ENCODE data around the gene AGPAT4. TPM values are rescaled to one million over a fixed set of nuclear protein-coding genes. Genes with fewer than 3 reads are reported as not detected.

AGPAT4 gene
- total RNA-seq, 1 experiment from 2014 or later, result 15.5 TPM

- ChIA-PET CTCF (no interaction called here), POLR2A (no interaction called here), RAD21 (ENCODE audit: low non-redundant PET in 1 of 2, low total read pairs in 2 of 2, uncharacterized antibody in 2 of 2, unreplicated experiment in 2 of 2) (no interaction called here)
- no peaks in the 10 kb centered on the region for H4K20me1 ChIP-seq (ENCODE audit: insufficient read depth)
- intact Hi-C loops (cut with micrococcal nuclease), result no loop called here
- 0 out of 2 replicates have a peak, but pooled peaks cover 3% of the 10 kb centered on the region for H3K79me2 ChIP-seq (ENCODE audit: insufficient read depth, low read length)
- no peaks in the 10 kb centered on the region for H3K4me1 ChIP-seq (ENCODE audit: control insufficient read depth in 1 of 2, insufficient read depth in 2 of 2, low read length in 2 of 2)
- no peak overlapping the region for H3K9ac ChIP-seq (ENCODE audit: low read length)
- DNase-seq (ENCODE audit: low read depth, low spot score) (no peak), ATAC-seq (no peak)
- H3K9me2 ChIP-seq (ENCODE audit: insufficient read depth), result no peaks in the 10 kb centered on the region
- no peak overlapping the region for H3K4me3 ChIP-seq (replicated peaks in 1 of 2; ENCODE audit: low read depth in 1 of 2, low read length in 2 of 2)
- no peak overlapping the region for H3K4me2 ChIP-seq (ENCODE audit: low read length)
- H3K27ac ChIP-seq (ENCODE audit: low read depth, low read length), result no peak overlapping the region
- no peak overlapping the region for H2AFZ ChIP-seq (ENCODE audit: low read depth, low read length, poor library complexity, severe bottlenecking)
- BruUV-seq (replicated peaks), result no TSS peak
- no peaks in the 10 kb centered on the region for H3K9me3 ChIP-seq (ENCODE audit: control insufficient read depth in 1 of 2, insufficient read depth in 1 of 2, low read depth in 1 of 2, low read length in 2 of 2)
- no peaks in the 10 kb centered on the region for H3K36me3 ChIP-seq (ENCODE audit: control insufficient read depth in 1 of 2, insufficient read depth in 2 of 2, low read length in 2 of 2)
- TF ChIP-seq ZBTB33 (IDR thresholded peaks at IDR 0.05; ENCODE audit: extremely low read depth, insufficient replicate concordance, low read length) (no peak), JUND (IDR thresholded peaks at IDR 0.05) (no peak), ZNF274 (IDR thresholded peaks at IDR 0.05; ENCODE audit: low read depth, low read length) (no peak), SP1 (IDR thresholded peaks at IDR 0.05; ENCODE audit: low read depth) (no peak)
- no peaks in the 10 kb centered on the region for H3K27me3 ChIP-seq (ENCODE audit: insufficient read depth, low read length)
These were observed 29.1 kb downstream of the AGPAT4 start for GRCh38 chr6:161244725-161245124.

- Histone ChIP-seq H3K9me3 (ENCODE audit: control insufficient read depth in 1 of 2, insufficient read depth in 1 of 2, low read depth in 1 of 2, low read length in 2 of 2) (no peaks in the 10 kb centered on the region), H3K4me2 (ENCODE audit: low read length) (no peak overlapping the region), H3K4me3 (replicated peaks in 1 of 2; ENCODE audit: low read depth in 1 of 2, low read length in 2 of 2) (no peak overlapping the region), H3K27me3 (ENCODE audit: insufficient read depth, low read length) (no peaks in the 10 kb centered on the region), H3K79me2 (ENCODE audit: insufficient read depth, low read length) (0 out of 2 replicates have a peak, but pooled peaks cover 3% of the 10 kb centered on the region), H3K4me1 (ENCODE audit: control insufficient read depth in 1 of 2, insufficient read depth in 2 of 2, low read length in 2 of 2) (no peaks in the 10 kb centered on the region), H3K27ac (ENCODE audit: low read depth, low read length) (no peak overlapping the region), H3K9me2 (ENCODE audit: insufficient read depth) (no peaks in the 10 kb centered on the region), H3K9ac (ENCODE audit: low read length) (no peak overlapping the region), H3K36me3 (ENCODE audit: control insufficient read depth in 1 of 2, insufficient read depth in 2 of 2, low read length in 2 of 2) (no peaks in the 10 kb centered on the region), H2AFZ (ENCODE audit: low read depth, low read length, poor library complexity, severe bottlenecking) (no peak overlapping the region), H4K20me1 (ENCODE audit: insufficient read depth) (no peaks in the 10 kb centered on the region)
- no peak for ATAC-seq
- intact Hi-C loops (cut with micrococcal nuclease), result no loop called here
- DNase-seq (ENCODE audit: low read depth, low spot score), result no peak
- RAD21 ChIA-PET (ENCODE audit: low non-redundant PET in 1 of 2, low total read pairs in 2 of 2, uncharacterized antibody in 2 of 2, unreplicated experiment in 2 of 2), result interaction anchor here in 1 of 2 experiments (0.6 kb wide), 1 partner anchor 130 kb away, joined by 3 read pairs; no protein-coding TSS in a partner anchor
- POLR2A ChIA-PET, result no interaction called here
- CTCF ChIA-PET, result no interaction called here
- TF ChIP-seq POLR2AphosphoS5 (IDR thresholded peaks at IDR 0.05; ENCODE audit: low read depth, low read length), result no peak
- no peak for TF ChIP-seq EGR1 (IDR thresholded peaks at IDR 0.05; ENCODE audit: low read depth)
- no peak for TF ChIP-seq SIN3A (IDR thresholded peaks at IDR 0.05; ENCODE audit: low read depth)
- TF ChIP-seq RAD21 (IDR thresholded peaks at IDR 0.05; ENCODE audit: low read depth), result no peak
- TF ChIP-seq POLR2A (IDR thresholded peaks at IDR 0.05; ENCODE audit: borderline replicate concordance, extremely low read depth, insufficient read depth, insufficient read length), result no peak
- TF ChIP-seq MAX (IDR thresholded peaks at IDR 0.05), result no peak
- TF ChIP-seq ZBTB33 (IDR thresholded peaks at IDR 0.05; ENCODE audit: extremely low read depth, insufficient replicate concordance, low read length), result no peak
- no peak for TF ChIP-seq EZH2phosphoT487 (IDR thresholded peaks at IDR 0.05; ENCODE audit: borderline replicate concordance)
- TF ChIP-seq JUND (IDR thresholded peaks at IDR 0.05), result no peak
- TF ChIP-seq SP1 (IDR thresholded peaks at IDR 0.05; ENCODE audit: low read depth), result no peak
- no peak for TF ChIP-seq YY1 (IDR thresholded peaks at IDR 0.05; ENCODE audit: extremely low read depth, insufficient replicate concordance, low read depth, low read length)
- no TSS peak for BruUV-seq (replicated peaks)
These were observed 30.8 kb downstream of the AGPAT4 start for GRCh38 chr6:161242779-161243693.

Measured in HCT116 (cell line).